CD8-positive, alpha-beta memory T cell (primary cell): ENCODE results near the gene DAG1. TPM values are rescaled to one million over a fixed set of nuclear protein-coding genes. Genes with fewer than 3 reads are reported as not detected.

ENCODE experiments used
- CTCF ChIA-PET: fragments of 350-600 bp; sonication (Branson Sonifier 250); formaldehyde crosslinking; loops from one replicate; lab custom pipeline; 2021; ENCODE audit warnings: antibody characterized with exemption; lab: Charles Lee
- POLR2A ChIA-PET: fragments of 350-600 bp; sonication (Branson Sonifier 250); formaldehyde crosslinking; loops from one replicate; lab custom pipeline; 2021; ENCODE audit warnings: antibody characterized with exemption; lab: Charles Lee
- DNase-seq, 5 donors: peaks; one replicate each; pipeline versions ENCODE4 v3.0.0 to v3.0.0-alpha.2; 2020 to 2022; ENCODE audit warnings: mixed read lengths in 1 of 5
- H3K27ac ChIP-seq: one replicate; pipeline ENCODE4 v1.7.0; 2013; ENCODE audit warnings: low read depth, mild to moderate bottlenecking, low read length, moderate library complexity
- H3K27me3 ChIP-seq: 2 replicates; pipeline ENCODE4 v1.7.0; 2013; ENCODE audit warnings: low read length, mild to moderate bottlenecking; ENCODE audit not compliant: insufficient read depth, poor library complexity, severe bottlenecking
- H3K36me3 ChIP-seq: 2 replicates; pipeline ENCODE4 v1.7.0; 2013; ENCODE audit warnings: mild to moderate bottlenecking, low read length, moderate library complexity; ENCODE audit not compliant: insufficient read depth
- H3K4me1 ChIP-seq: 2 replicates; pipeline ENCODE4 v1.7.0; 2013; ENCODE audit warnings: mild to moderate bottlenecking, low read length, moderate library complexity; ENCODE audit not compliant: insufficient read depth
- H3K4me3 ChIP-seq: 2 replicates; pipeline ENCODE4 v1.7.0; 2013; ENCODE audit warnings: mild to moderate bottlenecking, low read length
- H3K9me3 ChIP-seq: 2 replicates; pipeline ENCODE4 v1.7.0; 2013; ENCODE audit warnings: mild to moderate bottlenecking, low read length
- H3K27ac Mint-ChIP-seq, 8 donors: one replicate each; pipeline ENCODE4 v1.8.0; 2020 to 2021; ENCODE audit warnings: mixed read lengths in 8 of 8, mild to moderate bottlenecking in 6 of 8, inconsistent platforms in 3 of 8, moderate library complexity in 3 of 8
- H3K27me3 Mint-ChIP-seq, 2 donors: one replicate each; pipeline ENCODE4 v1.8.0; 2020 to 2021; ENCODE audit warnings: mixed read lengths in 2 of 2, mild to moderate bottlenecking in 1 of 2, moderate library complexity in 1 of 2
- H3K36me3 Mint-ChIP-seq, 3 donors: one replicate each; pipeline ENCODE4 v1.8.0; 2020 to 2021; ENCODE audit warnings: mixed read lengths in 3 of 3, inconsistent platforms in 1 of 3, mild to moderate bottlenecking in 1 of 3
- H3K4me1 Mint-ChIP-seq, 3 donors: one replicate each; pipeline ENCODE4 v1.8.0; 2020 to 2021; ENCODE audit warnings: mixed read lengths in 3 of 3, inconsistent platforms in 1 of 3, mild to moderate bottlenecking in 1 of 3
- H3K4me3 Mint-ChIP-seq, 7 donors: one replicate each; pipeline ENCODE4 v1.8.0; 2020 to 2021; ENCODE audit warnings: mixed read lengths in 7 of 7, mild to moderate bottlenecking in 6 of 7, moderate library complexity in 4 of 7, inconsistent platforms in 2 of 7
- H3K9me3 Mint-ChIP-seq, 5 donors: one replicate each; pipeline ENCODE4 v1.8.0; 2020 to 2022; ENCODE audit warnings: mixed read lengths in 5 of 5, mild to moderate bottlenecking in 3 of 5, moderate library complexity in 2 of 5, inconsistent platforms in 1 of 5
- polyA plus RNA-seq: library from polyadenylated mRNA; unstranded; fragments of 300-500 nt; fragmentation: Illumina TruSeq; gene quantifications from one replicate; pipeline ENCODE4 v1.2.3, GENCODE V29; 2021
- total RNA-seq, 2 experiments: library from RNA; stranded (reverse); gene quantifications; one replicate each; pipeline ENCODE4 v1.2.3, GENCODE V29; 2021

The DAG1 gene
- total and polyA plus RNA-seq, 3 experiments from 2014 or later = 7.5 to 21.2 (median 20.9) TPM

DNA sequence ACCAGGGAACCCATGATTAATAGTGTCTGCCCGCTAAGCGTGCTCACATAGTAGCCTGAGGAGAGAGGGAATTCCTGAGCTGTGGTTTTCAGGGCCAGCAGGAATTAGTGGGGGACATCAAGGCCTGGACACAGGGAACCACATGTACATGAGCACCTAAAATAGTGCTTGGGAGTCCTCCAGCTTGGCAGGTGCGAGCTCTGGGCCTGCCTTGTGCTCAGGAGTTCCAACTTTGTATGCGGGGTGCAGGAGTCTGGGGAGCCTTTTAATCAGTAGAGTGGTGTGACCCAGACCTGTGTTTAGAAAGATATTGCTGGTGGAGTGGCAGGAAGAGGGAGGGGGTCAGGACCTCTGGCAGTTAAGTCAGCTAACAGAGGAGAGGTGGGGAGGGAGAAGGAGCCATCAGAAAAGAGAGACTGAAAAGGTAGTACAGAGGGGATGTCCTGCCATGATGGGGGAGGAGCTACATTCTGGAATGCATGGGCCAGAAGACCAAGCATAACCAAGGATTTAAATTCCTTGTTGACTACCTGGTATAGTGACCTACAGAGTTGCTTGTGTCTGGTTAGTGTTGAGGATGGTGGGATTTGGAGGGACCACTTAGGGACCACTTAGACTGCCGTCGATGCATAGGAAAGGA lies 1.9 kb downstream of the DAG1 start:
- Histone ChIP-seq H3K27ac (no peak overlapping the region), H3K4me1 (peaks cover 31% of the 10 kb centered on the region), H3K27me3 (no peaks in the 10 kb centered on the region), H3K36me3 (no peaks in the 10 kb centered on the region), H3K4me3 (no peak overlapping the region), H3K9me3 (no peaks in the 10 kb centered on the region)
- peak in 1 of 5 donors; percentile 11 for DNase-seq
- H3K9me3 Mint-ChIP-seq = no peaks in the 10 kb centered on the region
- ChIA-PET CTCF (interaction anchor here (1.0 kb wide), 1 partner anchor 56 kb away, joined by 7 read pairs; no protein-coding TSS in a partner anchor), POLR2A (no interaction called here)
- H3K4me3 Mint-ChIP-seq = peak overlapping the region; percentile 41 to 95 (median 89)
- peak overlapping the region in 7 of 8 donors; percentile 87 to 96 (median 94) for H3K27ac Mint-ChIP-seq
- H3K36me3 Mint-ChIP-seq = peaks cover 0 to 16% (median 0%) of the 10 kb centered on the region in 3 donors
- peaks cover 28 to 38% (median 35%) of the 10 kb centered on the region in 3 donors for H3K4me1 Mint-ChIP-seq
- no peaks in the 10 kb centered on the region for H3K27me3 Mint-ChIP-seq

DNA sequence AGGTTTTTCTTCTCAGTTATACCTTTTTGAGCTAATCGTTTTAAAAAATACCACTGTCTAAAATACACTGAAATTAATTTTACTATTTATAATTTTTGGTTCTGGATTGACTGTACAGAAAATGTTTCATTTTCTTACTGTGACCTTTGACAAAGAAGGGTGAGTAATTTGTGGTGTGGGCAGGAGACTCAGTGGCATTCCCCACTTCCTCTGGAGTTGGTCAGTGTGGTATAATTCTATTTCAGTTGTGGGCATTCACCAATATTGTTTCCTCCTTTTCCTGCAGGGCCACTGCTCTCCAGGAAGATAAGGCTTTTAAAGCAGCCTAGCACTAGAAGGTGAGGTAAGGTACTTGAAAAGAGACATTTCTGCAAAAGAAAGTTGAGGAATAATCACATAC lies 6.5 kb downstream of the DAG1 start:
- Mint-ChIP-seq H3K27me3 (no peaks in the 10 kb centered on the region), H3K36me3 (peaks cover 0 to 33% (median 2%) of the 10 kb centered on the region in 3 donors), H3K27ac (peak overlapping the region in 2 of 8 donors; percentile 18 to 35), H3K4me3 (peak overlapping the region in 1 of 7 donors; percentile 70), H3K4me1 (peaks cover 15 to 28% (median 19%) of the 10 kb centered on the region in 3 donors), H3K9me3 (no peaks in the 10 kb centered on the region)
- ChIA-PET CTCF (interaction anchor here (1.5 kb wide), 1 partner anchor 27 kb away, joined by 3 read pairs; no protein-coding TSS in a partner anchor), POLR2A (no interaction called here)
- Histone ChIP-seq H3K27ac (no peak overlapping the region), H3K9me3 (no peaks in the 10 kb centered on the region), H3K27me3 (no peaks in the 10 kb centered on the region), H3K4me1 (peaks cover 15% of the 10 kb centered on the region), H3K36me3 (no peaks in the 10 kb centered on the region), H3K4me3 (no peak overlapping the region)
- DNase-seq = no peak

DNA sequence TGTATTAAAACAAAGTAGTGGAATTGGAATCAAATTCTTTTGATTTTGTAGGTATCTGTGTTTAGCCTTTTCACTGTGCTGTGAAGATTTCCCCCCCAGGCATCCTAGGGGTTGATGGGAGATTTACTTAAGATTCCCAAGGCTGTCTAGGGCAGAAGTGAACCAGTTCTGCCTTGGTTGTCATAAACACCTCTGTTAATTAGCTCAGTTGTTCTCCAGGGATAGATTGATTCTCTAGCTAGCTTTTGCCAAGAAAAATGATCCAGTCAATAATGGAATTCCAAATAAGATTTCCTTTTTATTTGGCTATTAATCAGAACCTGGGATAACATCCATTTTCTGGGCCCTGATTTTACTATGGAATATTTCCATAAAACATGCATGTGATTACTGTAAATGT lies 12.7 kb downstream of the DAG1 start:
- H3K36me3 Mint-ChIP-seq = peaks cover 0 to 33% (median 3%) of the 10 kb centered on the region in 3 donors
- no peak for DNase-seq
- POLR2A ChIA-PET = no interaction called here

DNA sequence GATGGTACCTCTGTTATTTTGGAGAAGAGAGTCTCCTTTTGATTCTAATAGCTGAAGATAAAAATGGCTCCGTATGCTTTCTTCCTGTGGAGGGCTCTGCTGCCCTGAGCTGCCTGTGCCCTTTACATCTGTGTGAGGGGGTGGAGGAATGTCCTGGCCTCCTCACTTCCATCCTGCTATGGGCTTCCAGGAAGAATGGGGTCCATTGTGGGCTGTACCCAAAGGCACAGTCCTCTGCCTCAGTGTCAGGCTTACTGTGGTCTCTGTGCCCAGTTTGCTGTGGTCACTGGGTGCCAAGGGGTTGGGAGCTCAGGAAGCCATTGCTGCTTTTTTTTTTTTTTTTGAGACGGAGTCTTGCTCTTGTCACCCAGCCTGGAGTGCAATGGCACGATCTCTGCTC lies 14.4 kb downstream of the DAG1 start:
- H3K4me3 ChIP-seq = no peak overlapping the region
- POLR2A ChIA-PET = no interaction called here
- Mint-ChIP-seq H3K4me3 (no peak overlapping the region), H3K4me1 (peaks cover 8 to 29% (median 10%) of the 10 kb centered on the region in 3 donors), H3K9me3 (no peaks in the 10 kb centered on the region), H3K36me3 (peaks cover 3 to 37% (median 4%) of the 10 kb centered on the region in 3 donors), H3K27ac (peak overlapping the region in 1 of 8 donors; percentile 46), H3K27me3 (no peaks in the 10 kb centered on the region)
- H3K4me1 ChIP-seq = no peaks in the 10 kb centered on the region
- no peak overlapping the region for H3K27ac ChIP-seq
- no peaks in the 10 kb centered on the region for H3K9me3 ChIP-seq
- CTCF ChIA-PET = no interaction called here
- H3K27me3 ChIP-seq = no peaks in the 10 kb centered on the region
- no peaks in the 10 kb centered on the region for H3K36me3 ChIP-seq
- DNase-seq = no peak

More for the DNA sequence above, 12.7 kb downstream of the DAG1 start:
- no peaks in the 10 kb centered on the region for H3K36me3 ChIP-seq
- H3K27ac ChIP-seq = no peak overlapping the region
- Mint-ChIP-seq H3K27ac (no peak overlapping the region), H3K9me3 (no peaks in the 10 kb centered on the region), H3K4me3 (no peak overlapping the region), H3K4me1 (peaks cover 5 to 23% (median 10%) of the 10 kb centered on the region in 3 donors), H3K27me3 (no peaks in the 10 kb centered on the region)
- no peak overlapping the region for H3K4me3 ChIP-seq
- CTCF ChIA-PET = no interaction called here
- H3K4me1 ChIP-seq = no peaks in the 10 kb centered on the region
- H3K27me3 ChIP-seq = no peaks in the 10 kb centered on the region
- no peaks in the 10 kb centered on the region for H3K9me3 ChIP-seq

DNA sequence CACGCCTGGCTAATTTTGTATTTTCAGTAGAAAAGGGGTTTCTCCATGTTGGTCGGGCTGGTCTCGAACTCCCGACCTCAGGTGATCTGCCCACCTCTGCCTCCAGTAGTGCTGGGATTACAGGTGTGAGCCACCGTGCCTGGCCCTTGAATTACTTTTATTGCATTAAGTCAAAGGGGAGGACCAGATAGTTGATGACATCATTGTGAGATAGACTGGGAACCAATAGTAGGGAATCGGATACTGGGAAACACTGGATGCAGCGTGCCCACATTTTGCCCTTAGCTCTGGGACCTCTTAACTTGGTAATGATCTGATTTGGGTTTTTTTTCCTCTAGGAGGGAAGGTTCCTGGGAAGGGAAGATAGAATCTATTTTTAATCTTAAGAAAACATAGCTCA lies 19.2 kb downstream of the DAG1 start:
- H3K4me3 ChIP-seq = no peak overlapping the region
- no peak for DNase-seq
- H3K27me3 Mint-ChIP-seq = no peaks in the 10 kb centered on the region
- no peak overlapping the region for H3K4me3 Mint-ChIP-seq
- ChIA-PET POLR2A (interaction anchor here (0.6 kb wide), 1 partner anchor 500 kb away, joined by 3 read pairs; no protein-coding TSS in a partner anchor), CTCF (no interaction called here)
- no peaks in the 10 kb centered on the region for H3K27me3 ChIP-seq
- no peaks in the 10 kb centered on the region for H3K4me1 ChIP-seq
- H3K9me3 Mint-ChIP-seq = no peaks in the 10 kb centered on the region
- H3K9me3 ChIP-seq = no peaks in the 10 kb centered on the region
- H3K36me3 Mint-ChIP-seq = peaks cover 4 to 39% (median 5%) of the 10 kb centered on the region in 3 donors
- H3K27ac Mint-ChIP-seq = peak overlapping the region in 2 of 8 donors; percentile 41 to 63
- peaks cover 8 to 20% (median 9%) of the 10 kb centered on the region in 3 donors for H3K4me1 Mint-ChIP-seq
- H3K27ac ChIP-seq = no peak overlapping the region
- H3K36me3 ChIP-seq = no peaks in the 10 kb centered on the region

DNA sequence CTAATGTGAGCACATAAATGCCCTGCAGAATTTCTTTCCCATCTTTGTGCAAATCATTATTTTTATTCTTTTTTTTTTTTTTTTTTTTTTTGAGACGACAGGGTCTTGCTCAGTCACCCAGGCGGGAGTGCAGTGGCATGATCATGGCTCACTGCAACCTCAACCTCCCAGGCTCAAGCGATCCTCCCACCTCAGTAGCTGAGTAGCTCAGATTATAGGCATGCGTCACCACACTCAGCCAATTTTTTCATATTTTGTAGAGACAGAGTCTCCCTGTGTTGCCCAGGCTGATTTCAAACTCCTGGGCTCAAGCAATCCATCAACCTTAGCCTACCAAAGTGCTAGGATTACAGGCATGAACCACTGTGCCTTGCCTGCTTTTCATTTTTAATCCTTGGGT lies 22.9 kb downstream of the DAG1 start:
- ChIA-PET POLR2A (interaction anchor here (0.7 kb wide), 1 partner anchor 15 kb away, joined by 7 read pairs; no protein-coding TSS in a partner anchor), CTCF (no interaction called here)
- Mint-ChIP-seq H3K36me3 (peaks cover 3 to 33% (median 4%) of the 10 kb centered on the region in 3 donors), H3K27me3 (no peaks in the 10 kb centered on the region), H3K4me1 (peaks cover 8 to 15% (median 8%) of the 10 kb centered on the region in 3 donors), H3K9me3 (no peaks in the 10 kb centered on the region), H3K4me3 (no peak overlapping the region), H3K27ac (peak overlapping the region in 1 of 8 donors; percentile 41)
- Histone ChIP-seq H3K4me1 (no peaks in the 10 kb centered on the region), H3K4me3 (no peak overlapping the region), H3K27me3 (no peaks in the 10 kb centered on the region), H3K36me3 (no peaks in the 10 kb centered on the region), H3K27ac (no peak overlapping the region), H3K9me3 (no peaks in the 10 kb centered on the region)
- DNase-seq = no peak

DNA sequence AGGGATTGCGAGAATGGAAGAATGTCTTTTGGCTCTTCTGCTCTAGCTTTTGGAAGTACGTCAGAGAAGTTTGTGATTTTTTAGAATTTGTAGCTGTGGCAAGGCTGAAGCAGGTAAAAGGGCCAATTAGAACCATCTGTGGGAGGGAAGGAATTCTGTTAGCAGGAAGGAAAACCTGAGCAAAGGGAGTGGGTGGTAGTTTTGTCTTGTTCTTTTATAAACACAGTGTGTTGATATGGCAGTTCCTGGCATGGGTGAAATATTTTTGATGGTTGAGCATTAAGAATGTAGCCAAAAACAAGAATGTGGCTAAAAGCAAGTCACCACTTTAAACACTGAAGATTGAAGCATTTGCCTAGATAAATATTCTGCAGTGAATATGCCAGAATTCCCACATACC lies 23.8 kb downstream of the DAG1 start:
- ChIA-PET POLR2A (no interaction called here), CTCF (no interaction called here)
- peaks cover 8 to 16% (median 10%) of the 10 kb centered on the region in 3 donors for H3K4me1 Mint-ChIP-seq

DNA sequence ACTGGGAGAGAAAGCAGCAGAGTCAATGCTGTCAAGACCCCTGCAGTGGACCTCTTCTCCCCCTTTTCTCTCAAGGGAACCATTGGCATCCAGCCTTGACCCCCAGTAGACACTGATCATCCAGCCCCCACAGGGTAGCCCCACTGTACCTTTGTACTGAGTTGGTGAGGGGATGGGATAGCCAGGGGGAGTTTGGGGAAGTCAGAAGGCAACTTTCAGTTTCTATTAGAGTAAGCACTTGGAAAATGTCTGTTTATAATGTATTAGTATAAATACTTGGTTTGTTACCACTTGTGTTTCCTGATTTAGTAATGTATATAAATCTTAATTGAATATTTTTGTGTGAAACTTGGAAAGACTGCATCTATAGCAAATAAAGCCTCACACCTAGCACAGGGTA lies 25.0 kb downstream of the DAG1 start:
- no peaks in the 10 kb centered on the region for H3K36me3 ChIP-seq
- Mint-ChIP-seq H3K27ac (no peak overlapping the region), H3K36me3 (peaks cover 0 to 16% (median 6%) of the 10 kb centered on the region in 3 donors), H3K27me3 (no peaks in the 10 kb centered on the region), H3K4me3 (no peak overlapping the region), H3K4me1 (peaks cover 7 to 18% (median 13%) of the 10 kb centered on the region in 3 donors), H3K9me3 (no peaks in the 10 kb centered on the region)
- POLR2A ChIA-PET = no interaction called here
- no peaks in the 10 kb centered on the region for H3K9me3 ChIP-seq
- H3K4me3 ChIP-seq = no peak overlapping the region
- no peak overlapping the region for H3K27ac ChIP-seq
- CTCF ChIA-PET = no interaction called here
- DNase-seq = no peak
- H3K4me1 ChIP-seq = no peaks in the 10 kb centered on the region
- no peaks in the 10 kb centered on the region for H3K27me3 ChIP-seq

More for the DNA sequence above, 23.8 kb downstream of the DAG1 start:
- Mint-ChIP-seq H3K4me3 (no peak overlapping the region), H3K27ac (peak overlapping the region in 1 of 8 donors; percentile 83), H3K27me3 (no peaks in the 10 kb centered on the region), H3K36me3 (peaks cover 0 to 26% (median 6%) of the 10 kb centered on the region in 3 donors), H3K9me3 (no peaks in the 10 kb centered on the region)
- H3K36me3 ChIP-seq = no peaks in the 10 kb centered on the region
- H3K4me1 ChIP-seq = no peaks in the 10 kb centered on the region
- no peak overlapping the region for H3K27ac ChIP-seq
- H3K9me3 ChIP-seq = no peaks in the 10 kb centered on the region
- no peak for DNase-seq
- no peaks in the 10 kb centered on the region for H3K27me3 ChIP-seq
- H3K4me3 ChIP-seq = no peak overlapping the region
